Fibroblast of upper back skin (primary cell): ENCODE data around the gene LANCL1.

ENCODE experiments used
- DNase-seq: peaks from one replicate; pipeline ENCODE4 v3.0.0-alpha.2; 2013

The LANCL1 gene

GRCh38 chr2:210387074-210387473, 89.5 kb downstream of the LANCL1 start:
- DNase-seq = no peak
